Caco-2 (cell line): ENCODE measurements around the gene PEX14. TPM values are rescaled to one million over a fixed set of nuclear protein-coding genes. Genes with fewer than 3 reads are reported as not detected.
A peak's percentile ranks its signal among the peaks of the same experiment; 100 is the strongest.
"Not testable (repeated sequence)": the region's sequence is repeated elsewhere in the genome, so short reads cannot be mapped to it uniquely, and the experiment has no call there.

Experiments
- BruUV-seq: library from RNA; stranded (reverse); fragments of 400-500 nt; replicated peaks from 2 replicates; lab custom pipeline; 2021; lab: Mats Ljungman, UMichigan
- CTCF ChIA-PET: fragments of 300-600 bp; sonication (Branson Sonifier 250); formaldehyde crosslinking; loops from one replicate; lab custom pipeline; 2022; ENCODE audit warnings: antibody characterized with exemption; lab: Charles Lee
- POLR2A ChIA-PET: fragments of 300-600 bp; sonication (Branson Sonifier 250); formaldehyde crosslinking; loops from one replicate; lab custom pipeline; 2022; ENCODE audit warnings: antibody characterized with exemption; lab: Charles Lee
- DNase-seq, 2 experiments: peaks; one replicate each; pipeline versions ENCODE4 v3.0.0 to v3.0.0-alpha.2; 2020 to 2022
- H3K27me3 ChIP-seq: replicated peaks from 2 replicates; pipeline ENCODE4 v1.6.0; 2011; ENCODE audit warnings: low read length; ENCODE audit not compliant: control insufficient read depth, insufficient read depth
- H3K36me3 ChIP-seq: 2 replicates; pipeline ENCODE4 v1.5.1; 2011; ENCODE audit warnings: low read length; ENCODE audit not compliant: control insufficient read depth, insufficient read depth
- H3K4me1 ChIP-seq: fragments of 250-450 bp; sonication (Bioruptor Pico); 2 replicates; pipeline ENCODE4 v1.5.1; 2020; ENCODE audit warnings: mild to moderate bottlenecking
- H3K4me3 ChIP-seq: 2 replicates; pipeline ENCODE4 v1.5.1; 2011; ENCODE audit warnings: low read depth, mild to moderate bottlenecking, control low read depth, low read length
- H3K9me3 ChIP-seq: fragments of 250-450 bp; sonication (Bioruptor Pico); 2 replicates; pipeline ENCODE4 v1.5.1; 2020; ENCODE audit warnings: mild to moderate bottlenecking, moderate library complexity
- H3K27ac Mint-ChIP-seq: one replicate; pipeline ENCODE4 v1.8.0; 2022; ENCODE audit warnings: mixed read lengths; ENCODE audit not compliant: unreplicated experiment
- H3K27me3 Mint-ChIP-seq: one replicate; pipeline ENCODE4 v1.8.0; 2022; ENCODE audit warnings: mixed read lengths; ENCODE audit not compliant: insufficient read depth, unreplicated experiment
- H3K36me3 Mint-ChIP-seq: one replicate; pipeline ENCODE4 v1.8.0; 2022; ENCODE audit warnings: mild to moderate bottlenecking, mixed read lengths; ENCODE audit not compliant: insufficient read depth, unreplicated experiment
- H3K4me1 Mint-ChIP-seq: one replicate; pipeline ENCODE4 v1.8.0; 2022; ENCODE audit warnings: low read depth, mixed read lengths; ENCODE audit not compliant: unreplicated experiment
- H3K4me3 Mint-ChIP-seq: one replicate; pipeline ENCODE4 v1.8.0; 2022; ENCODE audit warnings: mild to moderate bottlenecking, moderate library complexity, mixed read lengths; ENCODE audit not compliant: unreplicated experiment
- H3K9me3 Mint-ChIP-seq: one replicate; pipeline ENCODE4 v1.8.0; 2022; ENCODE audit warnings: mixed read lengths; ENCODE audit not compliant: unreplicated experiment
- intact Hi-C: fragments of 100-400 bp; cut with micrococcal nuclease; formaldehyde crosslinking; loops from one replicate; pipeline ENCODE4 v1.10.0; 2022; ENCODE audit not compliant: unreplicated experiment
- total RNA-seq: library from RNA; stranded (reverse); gene quantifications from 2 replicates; pipeline ENCODE4 v1.2.3, GENCODE V29; 2022
- TF ChIP-seq, protein P1 (sequence below), 2 experiments: fragments of 200-600 bp in 1 of 2; IDR thresholded peaks; 1 replicate in 1 of 2; 2 replicates in 1 of 2; pipeline versions ENCODE4 v1.5.1 to v1.8.0; 2011 to 2022; ENCODE audit warnings: antibody characterized with exemption in 1 of 2, control low read depth in 1 of 2, inconsistent platforms in 1 of 2, low read depth in 1 of 2, low read length in 1 of 2, mild to moderate bottlenecking in 1 of 2, moderate library complexity in 1 of 2; ENCODE audit not compliant: insufficient read depth in 1 of 2, severe bottlenecking in 1 of 2, unreplicated experiment in 1 of 2

The PEX14 gene
- total RNA-seq, 1 experiment from 2014 or later, result 22.2 TPM

DNA sequence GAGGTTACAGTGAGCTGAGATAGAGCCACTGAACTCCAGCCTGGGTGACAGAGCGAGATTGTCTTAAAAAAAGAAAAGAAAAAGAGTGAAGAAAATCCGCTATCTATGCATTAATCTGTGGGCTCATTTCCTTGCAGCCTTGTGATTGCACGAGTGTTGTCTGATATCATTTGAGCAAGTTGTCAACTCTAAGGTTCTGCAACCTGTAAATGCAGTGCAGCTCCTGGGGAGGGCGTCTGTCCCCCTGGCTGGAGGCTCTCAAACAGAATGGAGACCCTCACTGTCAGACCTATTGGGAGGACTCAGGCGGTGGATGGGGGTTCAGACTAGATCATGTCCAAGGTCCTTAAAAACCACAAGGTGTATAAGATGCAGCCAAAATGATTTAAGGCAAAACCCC lies 18.7 kb upstream of the PEX14 start:
- Histone ChIP-seq H3K27me3 (no peaks in the 10 kb centered on the region), H3K4me3 (no peak overlapping the region), H3K4me1 (peaks cover 7% of the 10 kb centered on the region; the same call in 1 of the 2 replicates), H3K36me3 (no peaks in the 10 kb centered on the region), H3K9me3 (no peaks in the 10 kb centered on the region)
- Mint-ChIP-seq H3K27me3 (no peaks in the 10 kb centered on the region), H3K4me3 (no peak overlapping the region), H3K36me3 (peaks cover 30% of the 10 kb centered on the region), H3K4me1 (no peaks in the 10 kb centered on the region), H3K27ac (no peak overlapping the region), H3K9me3 (no peaks in the 10 kb centered on the region)
- ChIA-PET CTCF (interaction anchor here (0.6 to 1.0 kb wide), 2 partner anchors 47 to 51 kb away, joined by 3 read pairs; no protein-coding TSS in a partner anchor), POLR2A (interaction anchor here (0.6 kb wide), 2 partner anchors 13 to 59 kb away, joined by 3 to 12 read pairs; no protein-coding TSS in a partner anchor)
- BruUV-seq, result no TSS peak
- intact Hi-C loops, result no loop called here
- no peak for DNase-seq
- TF ChIP-seq, protein P1, sequence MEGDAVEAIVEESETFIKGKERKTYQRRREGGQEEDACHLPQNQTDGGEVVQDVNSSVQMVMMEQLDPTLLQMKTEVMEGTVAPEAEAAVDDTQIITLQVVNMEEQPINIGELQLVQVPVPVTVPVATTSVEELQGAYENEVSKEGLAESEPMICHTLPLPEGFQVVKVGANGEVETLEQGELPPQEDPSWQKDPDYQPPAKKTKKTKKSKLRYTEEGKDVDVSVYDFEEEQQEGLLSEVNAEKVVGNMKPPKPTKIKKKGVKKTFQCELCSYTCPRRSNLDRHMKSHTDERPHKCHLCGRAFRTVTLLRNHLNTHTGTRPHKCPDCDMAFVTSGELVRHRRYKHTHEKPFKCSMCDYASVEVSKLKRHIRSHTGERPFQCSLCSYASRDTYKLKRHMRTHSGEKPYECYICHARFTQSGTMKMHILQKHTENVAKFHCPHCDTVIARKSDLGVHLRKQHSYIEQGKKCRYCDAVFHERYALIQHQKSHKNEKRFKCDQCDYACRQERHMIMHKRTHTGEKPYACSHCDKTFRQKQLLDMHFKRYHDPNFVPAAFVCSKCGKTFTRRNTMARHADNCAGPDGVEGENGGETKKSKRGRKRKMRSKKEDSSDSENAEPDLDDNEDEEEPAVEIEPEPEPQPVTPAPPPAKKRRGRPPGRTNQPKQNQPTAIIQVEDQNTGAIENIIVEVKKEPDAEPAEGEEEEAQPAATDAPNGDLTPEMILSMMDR (IDR thresholded peaks at IDR 0.05; ENCODE audit: insufficient read depth in 1 of 2, low read depth in 1 of 2, low read length in 1 of 2, severe bottlenecking in 1 of 2, unreplicated experiment in 1 of 2), result no peak

DNA sequence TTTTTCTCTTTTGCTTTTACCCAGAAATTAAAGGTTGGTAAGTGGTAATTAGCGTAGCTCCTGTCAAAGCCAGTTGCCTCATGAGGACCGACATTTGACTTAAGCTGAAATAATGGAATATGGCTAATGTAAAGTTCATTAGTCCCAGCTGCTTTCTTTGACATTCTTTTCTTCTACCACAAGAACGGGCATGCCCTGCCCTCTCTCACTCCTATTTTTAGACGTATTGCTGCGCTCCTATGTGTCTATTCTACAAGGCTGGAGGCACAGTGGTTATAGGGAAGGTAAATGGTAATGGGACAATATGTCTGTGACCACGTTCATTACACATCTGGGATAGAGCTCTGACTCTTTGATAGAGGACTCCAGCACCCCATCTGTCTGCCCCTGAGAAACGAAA lies 18.1 kb upstream of the PEX14 start:
- H3K27ac Mint-ChIP-seq, result peak overlapping the region; percentile 20
- BruUV-seq, result TSS peak; percentile 21
- H3K4me1 Mint-ChIP-seq, result no peaks in the 10 kb centered on the region
- no peaks in the 10 kb centered on the region for H3K27me3 ChIP-seq
- H3K9me3 Mint-ChIP-seq, result no peaks in the 10 kb centered on the region
- TF ChIP-seq, protein P1 (IDR thresholded peaks at IDR 0.05; ENCODE audit: insufficient read depth in 1 of 2, low read depth in 1 of 2, low read length in 1 of 2, severe bottlenecking in 1 of 2, unreplicated experiment in 1 of 2), result no peak
- H3K9me3 ChIP-seq, result no peaks in the 10 kb centered on the region
- no peak overlapping the region for H3K4me3 Mint-ChIP-seq
- H3K27me3 Mint-ChIP-seq, result no peaks in the 10 kb centered on the region
- H3K36me3 ChIP-seq, result no peaks in the 10 kb centered on the region
- peaks cover 7% of the 10 kb centered on the region; the same call in 1 of the 2 replicates for H3K4me1 ChIP-seq
- peaks cover 36% of the 10 kb centered on the region for H3K36me3 Mint-ChIP-seq
- ChIA-PET POLR2A (interaction anchor here (0.6 kb wide), 2 partner anchors 22 to 58 kb away, joined by 3 read pairs; no protein-coding TSS in a partner anchor), CTCF (interaction anchor here (1.0 kb wide), 1 partner anchor 51 kb away, joined by 3 read pairs; no protein-coding TSS in a partner anchor)
- intact Hi-C loops, result no loop called here
- DNase-seq, result no peak
- no peak overlapping the region for H3K4me3 ChIP-seq

DNA sequence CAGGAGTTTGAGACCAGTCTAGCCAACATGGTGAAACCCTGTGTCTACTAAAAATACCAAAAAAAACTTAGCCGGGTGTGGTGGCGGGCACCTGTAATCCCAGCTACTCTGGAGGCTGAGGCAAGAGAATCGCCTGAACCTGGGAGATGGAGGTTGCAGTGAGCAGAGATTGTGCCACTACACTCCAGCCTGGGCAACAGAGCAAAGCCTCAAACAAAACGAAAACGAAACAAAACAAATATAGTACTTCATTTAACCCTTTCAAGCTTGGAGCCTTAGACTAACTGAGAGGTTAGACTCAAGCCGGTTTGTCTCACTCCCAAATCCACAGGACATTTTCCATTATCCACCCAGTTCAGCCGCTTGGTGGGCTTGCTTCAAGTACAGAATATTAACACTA lies 17.3 kb upstream of the PEX14 start:
- H3K4me1 Mint-ChIP-seq, BruUV-seq, H3K36me3 ChIP-seq, DNase-seq, H3K4me3 ChIP-seq, H3K27me3 ChIP-seq, H3K27me3 Mint-ChIP-seq, H3K9me3 Mint-ChIP-seq, H3K27ac Mint-ChIP-seq, POLR2A ChIA-PET, H3K4me3 Mint-ChIP-seq, H3K9me3 ChIP-seq, H3K4me1 ChIP-seq, intact Hi-C loops: not testable (repeated sequence)
- CTCF ChIA-PET, result interaction anchor here (0.6 kb wide), 1 partner anchor 51 kb away, joined by 3 read pairs; no protein-coding TSS in a partner anchor
- peaks cover 44% of the 10 kb centered on the region for H3K36me3 Mint-ChIP-seq
